Naive thymus-derived CD4-positive, alpha-beta T cell (primary cell): ENCODE results near the gene IQCK. TPM values are rescaled to one million over a fixed set of nuclear protein-coding genes. Genes with fewer than 3 reads are reported as not detected.
A peak's percentile ranks its signal among the peaks of the same experiment; 100 is the strongest.

ENCODE experiments used
- ATAC-seq: fragments of 150-1000 bp; cut with Tn5 transposase; 2 replicates; pipeline ENCODE4 v1.10.0; 2021; ENCODE audit warnings: mild to moderate bottlenecking, moderate library complexity
- CTCF ChIA-PET: fragments of 350-600 bp; sonication (Branson Sonifier 250); formaldehyde crosslinking; loops from one replicate; lab custom pipeline; 2021; ENCODE audit warnings: antibody characterized with exemption; lab: Charles Lee
- POLR2A ChIA-PET: fragments of 350-600 bp; sonication (Branson Sonifier 250); formaldehyde crosslinking; loops from one replicate; lab custom pipeline; 2021; ENCODE audit warnings: antibody characterized with exemption, inconsistent platforms; lab: Charles Lee
- DNase-seq, 9 donors: peaks; one replicate each; pipeline versions ENCODE4 v3.0.0 to v3.0.0-alpha.2; 2020 to 2022; ENCODE audit warnings: mixed read lengths in 1 of 9
- H3K27ac ChIP-seq: one replicate; pipeline ENCODE4 v1.7.0; 2013; ENCODE audit warnings: mild to moderate bottlenecking, low read depth, low read length, moderate library complexity
- H3K27me3 ChIP-seq, 2 donors: one replicate each; pipeline ENCODE4 v1.7.0; 2013; ENCODE audit warnings: low read length in 2 of 2, mild to moderate bottlenecking in 2 of 2, moderate library complexity in 2 of 2; ENCODE audit not compliant: control insufficient read depth in 2 of 2, insufficient read depth in 2 of 2
- H3K36me3 ChIP-seq, 3 experiments: 1 replicate in 2 of 3; 2 replicates in 1 of 3; pipeline ENCODE4 v1.7.0; 2013; ENCODE audit warnings: low read length in 3 of 3, mild to moderate bottlenecking in 3 of 3, moderate library complexity in 1 of 3; ENCODE audit not compliant: insufficient read depth in 3 of 3, control insufficient read depth in 2 of 3
- H3K4me1 ChIP-seq, 2 donors: one replicate each; pipeline ENCODE4 v1.7.0; 2013; ENCODE audit warnings: low read length in 2 of 2, mild to moderate bottlenecking in 2 of 2, moderate library complexity in 1 of 2; ENCODE audit not compliant: control insufficient read depth in 2 of 2, insufficient read depth in 2 of 2
- H3K4me3 ChIP-seq: 2 replicates; pipeline ENCODE4 v1.7.0; 2013; ENCODE audit warnings: mild to moderate bottlenecking, low read length
- H3K9me3 ChIP-seq, 3 experiments: 1 replicate in 2 of 3; 2 replicates in 1 of 3; pipeline ENCODE4 v1.7.0; 2013; ENCODE audit warnings: low read length in 3 of 3; ENCODE audit not compliant: control insufficient read depth in 2 of 3
- H3K27ac Mint-ChIP-seq, 9 donors: one replicate each; pipeline ENCODE4 v1.8.0; 2020 to 2022; ENCODE audit warnings: mixed read lengths in 9 of 9, mild to moderate bottlenecking in 8 of 9, moderate library complexity in 5 of 9, inconsistent platforms in 2 of 9
- H3K27me3 Mint-ChIP-seq, 5 donors: one replicate each; pipeline ENCODE4 v1.8.0; 2021 to 2022; ENCODE audit warnings: mixed read lengths in 5 of 5, mild to moderate bottlenecking in 1 of 5
- H3K36me3 Mint-ChIP-seq, 5 donors: one replicate each; pipeline ENCODE4 v1.8.0; 2020 to 2022; ENCODE audit warnings: mixed read lengths in 5 of 5, mild to moderate bottlenecking in 3 of 5, inconsistent platforms in 1 of 5
- H3K4me1 Mint-ChIP-seq, 7 donors: one replicate each; pipeline ENCODE4 v1.8.0; 2020 to 2022; ENCODE audit warnings: mixed read lengths in 7 of 7, mild to moderate bottlenecking in 3 of 7, inconsistent platforms in 1 of 7
- H3K4me3 Mint-ChIP-seq, 10 donors: one replicate each; pipeline ENCODE4 v1.8.0; 2020 to 2022; ENCODE audit warnings: mild to moderate bottlenecking in 10 of 10, mixed read lengths in 10 of 10, moderate library complexity in 6 of 10, inconsistent platforms in 2 of 10
- H3K9me3 Mint-ChIP-seq, 11 donors: one replicate each; pipeline ENCODE4 v1.8.0; 2020 to 2022; ENCODE audit warnings: mixed read lengths in 11 of 11, mild to moderate bottlenecking in 4 of 11, inconsistent platforms in 1 of 11, moderate library complexity in 1 of 11
- intact Hi-C, 2 donors: fragments of 100-400 bp; cut with micrococcal nuclease; formaldehyde crosslinking; loops; one replicate each; pipeline ENCODE4 v1.15.1; 2023
- polyA plus RNA-seq, 2 donors: library from polyadenylated mRNA; unstranded; fragments of 300-500 nt; fragmentation: Illumina TruSeq; gene quantifications; one replicate each; pipeline ENCODE4 v1.2.3, GENCODE V29; 2021
- total RNA-seq, 6 experiments: library from RNA in 5 of 6; stranded (reverse) in 5 of 6; gene quantifications; 1 replicate in 5 of 6; 2 replicates in 1 of 6; pipeline ENCODE4 v1.2.3 and lab custom pipeline; 2021 to 2026

The IQCK gene
- total and polyA plus RNA-seq, 7 experiments from 2014 or later: 0.48 to 5.0 (median 3.4) TPM

- H3K27me3 Mint-ChIP-seq: peaks cover 0 to 4% (median 0%) of the 10 kb centered on the region in 5 donors
- H3K9me3 Mint-ChIP-seq: peaks cover 0 to 1% (median 0%) of the 10 kb centered on the region in 11 donors
- ChIA-PET CTCF (no interaction called here), POLR2A (no interaction called here)
- peaks cover 0 to 29% (median 10%) of the 10 kb centered on the region in 5 donors for H3K36me3 Mint-ChIP-seq
- H3K27ac Mint-ChIP-seq: no peak overlapping the region
- H3K9me3 ChIP-seq: no peaks in the 10 kb centered on the region
- no peaks in the 10 kb centered on the region for H3K4me1 ChIP-seq
- H3K4me3 ChIP-seq: no peak overlapping the region
- peaks cover 0 to 10% (median 4%) of the 10 kb centered on the region in 7 donors for H3K4me1 Mint-ChIP-seq
- no peak for ATAC-seq
- intact Hi-C loops: no loop called here
- H3K4me3 Mint-ChIP-seq: no peak overlapping the region
- no peaks in the 10 kb centered on the region for H3K27me3 ChIP-seq
- H3K36me3 ChIP-seq: peaks cover 0 to 15% (median 0%) of the 10 kb centered on the region in 3 experiments
- no peak overlapping the region for H3K27ac ChIP-seq
- no peak for DNase-seq
These were observed 153.7 kb downstream of the IQCK start for GRCh38 chr16:19871721-19872120.

- H3K27me3 ChIP-seq: no peaks in the 10 kb centered on the region
- H3K9me3 ChIP-seq: no peaks in the 10 kb centered on the region
- Mint-ChIP-seq H3K27ac (peak overlapping the region in 1 of 9 donors; percentile 41), H3K4me1 (peaks cover 0 to 11% (median 4%) of the 10 kb centered on the region in 7 donors), H3K27me3 (peaks cover 0 to 4% (median 0%) of the 10 kb centered on the region in 5 donors), H3K36me3 (peaks cover 0 to 24% (median 11%) of the 10 kb centered on the region in 5 donors), H3K4me3 (no peak overlapping the region), H3K9me3 (peaks cover 0 to 1% (median 0%) of the 10 kb centered on the region in 11 donors)
- peaks cover 0 to 10% (median 0%) of the 10 kb centered on the region in 3 experiments for H3K36me3 ChIP-seq
- intact Hi-C loops: no loop called here
- H3K4me1 ChIP-seq: no peaks in the 10 kb centered on the region
- POLR2A ChIA-PET: no interaction called here
- no peak overlapping the region for H3K27ac ChIP-seq
- ATAC-seq (no peak), DNase-seq (no peak)
- CTCF ChIA-PET: no interaction called here
- H3K4me3 ChIP-seq: no peak overlapping the region
These were observed 154.2 kb downstream of the IQCK start for GRCh38 chr16:19872179-19872863.

GRCh38 chr16:19872935-19873334 is 154.9 kb downstream of the IQCK start:
- Mint-ChIP-seq H3K9me3 (peaks cover 0 to 1% (median 0%) of the 10 kb centered on the region in 11 donors), H3K27ac (no peak overlapping the region), H3K36me3 (peaks cover 0 to 21% (median 15%) of the 10 kb centered on the region in 5 donors), H3K4me3 (no peak overlapping the region), H3K27me3 (peaks cover 0 to 4% (median 0%) of the 10 kb centered on the region in 5 donors), H3K4me1 (peaks cover 0 to 11% (median 4%) of the 10 kb centered on the region in 7 donors)
- DNase-seq (no peak), ATAC-seq (no peak)
- Histone ChIP-seq H3K36me3 (peaks cover 0 to 9% (median 0%) of the 10 kb centered on the region in 3 experiments), H3K4me3 (no peak overlapping the region), H3K27me3 (no peaks in the 10 kb centered on the region), H3K4me1 (no peaks in the 10 kb centered on the region), H3K27ac (no peak overlapping the region), H3K9me3 (no peaks in the 10 kb centered on the region)
- ChIA-PET CTCF (no interaction called here), POLR2A (no interaction called here)
- intact Hi-C loops: no loop called here

GRCh38 chr16:19874026-19874425 is 156.0 kb downstream of the IQCK start:
- H3K27me3 Mint-ChIP-seq: peaks cover 0 to 4% (median 0%) of the 10 kb centered on the region in 5 donors

GRCh38 chr16:19874851-19875546 is 156.9 kb downstream of the IQCK start:
- Histone ChIP-seq H3K36me3 (peaks cover 0 to 9% (median 0%) of the 10 kb centered on the region in 3 experiments), H3K4me1 (no peaks in the 10 kb centered on the region), H3K27ac (no peak overlapping the region), H3K4me3 (no peak overlapping the region), H3K9me3 (no peaks in the 10 kb centered on the region), H3K27me3 (no peaks in the 10 kb centered on the region)
- peaks cover 0 to 1% (median 0%) of the 10 kb centered on the region in 11 donors for H3K9me3 Mint-ChIP-seq
- peaks cover 0 to 24% (median 15%) of the 10 kb centered on the region in 5 donors for H3K36me3 Mint-ChIP-seq
- peaks cover 0 to 4% (median 0%) of the 10 kb centered on the region in 5 donors for H3K27me3 Mint-ChIP-seq
- intact Hi-C loops: no loop called here
- DNase-seq (no peak), ATAC-seq (no peak)
- peak overlapping the region in 2 of 9 donors; percentile 5 to 33 for H3K27ac Mint-ChIP-seq
- POLR2A ChIA-PET: no interaction called here
- CTCF ChIA-PET: no interaction called here
- peaks cover 0 to 11% (median 4%) of the 10 kb centered on the region in 7 donors for H3K4me1 Mint-ChIP-seq
- H3K4me3 Mint-ChIP-seq: no peak overlapping the region

More at GRCh38 chr16:19874026-19874425, 156.0 kb downstream of the IQCK start:
- Mint-ChIP-seq H3K36me3 (peaks cover 0 to 24% (median 15%) of the 10 kb centered on the region in 5 donors), H3K4me1 (peaks cover 0 to 11% (median 4%) of the 10 kb centered on the region in 7 donors), H3K4me3 (no peak overlapping the region), H3K9me3 (peaks cover 0 to 1% (median 0%) of the 10 kb centered on the region in 11 donors), H3K27ac (peak overlapping the region in 4 of 9 donors; percentile 7 to 76 (median 24))
- Histone ChIP-seq H3K27me3 (no peaks in the 10 kb centered on the region), H3K4me1 (no peaks in the 10 kb centered on the region), H3K4me3 (no peak overlapping the region), H3K9me3 (no peaks in the 10 kb centered on the region), H3K27ac (no peak overlapping the region), H3K36me3 (peaks cover 0 to 9% (median 0%) of the 10 kb centered on the region in 3 experiments)
- intact Hi-C loops: no loop called here
- POLR2A ChIA-PET: no interaction called here
- ATAC-seq: no peak
- CTCF ChIA-PET: no interaction called here
- DNase-seq: no peak

GRCh38 chr16:19875900-19876299 is 157.8 kb downstream of the IQCK start:
- H3K27ac Mint-ChIP-seq: no peak overlapping the region
- H3K9me3 Mint-ChIP-seq: no peaks in the 10 kb centered on the region
- Histone ChIP-seq H3K36me3 (peaks cover 0 to 9% (median 0%) of the 10 kb centered on the region in 3 experiments), H3K27me3 (no peaks in the 10 kb centered on the region), H3K4me1 (no peaks in the 10 kb centered on the region), H3K27ac (no peak overlapping the region), H3K9me3 (no peaks in the 10 kb centered on the region), H3K4me3 (no peak overlapping the region)
- intact Hi-C loops: no loop called here
- peaks cover 0 to 19% (median 10%) of the 10 kb centered on the region in 5 donors for H3K36me3 Mint-ChIP-seq
- ChIA-PET CTCF (no interaction called here), POLR2A (no interaction called here)
- DNase-seq (no peak), ATAC-seq (no peak)
- H3K27me3 Mint-ChIP-seq: peaks cover 0 to 6% (median 0%) of the 10 kb centered on the region in 5 donors
- H3K4me1 Mint-ChIP-seq: peaks cover 0 to 11% (median 5%) of the 10 kb centered on the region in 7 donors
- H3K4me3 Mint-ChIP-seq: no peak overlapping the region
